GM12878 (cell line): ENCODE data around the gene MST1R. TPM values are rescaled to one million over a fixed set of nuclear protein-coding genes. Genes with fewer than 3 reads are reported as not detected.

Experiments
- ATAC-seq: fragments of 200-7000 bp; cut with Tn5 transposase; 3 replicates; pipeline ENCODE4 v1.9.1; 2020; ENCODE audit warnings: mild to moderate bottlenecking, moderate library complexity
- BruUV-seq: library from RNA; stranded (reverse); fragments of 400-500 nt; replicated peaks from 2 replicates; lab custom pipeline; 2021; lab: Mats Ljungman, UMichigan
- CTCF ChIA-PET: fragments of 300-600 bp; sonication (Branson Sonifier 250); formaldehyde crosslinking; extraction: SDS; loops from one replicate; lab custom pipeline; 2021; ENCODE audit warnings: inconsistent platforms; lab: Yijun Ruan, JAX
- POLR2A ChIA-PET: fragments of 350-600 bp; formaldehyde crosslinking; extraction: SDS; loops from one replicate; lab custom pipeline; 2021; ENCODE audit warnings: inconsistent platforms; lab: Charles Lee
- RAD21 ChIA-PET: fragments of 300-600 bp; sonication (Branson Sonifier 250); formaldehyde crosslinking; loops from one replicate; lab custom pipeline; 2023; ENCODE audit warnings: antibody characterized with exemption; ENCODE audit not compliant: unreplicated experiment; lab: Charles Lee
- SMC1A ChIA-PET: fragments of 300-600 bp; sonication (Branson Sonifier 250); formaldehyde crosslinking; loops from one replicate; lab custom pipeline; 2023; ENCODE audit not compliant: unreplicated experiment, uncharacterized antibody; lab: Charles Lee
- DNase-seq: peaks from one replicate; pipeline ENCODE4 v3.0.0-alpha.2; 2011; ENCODE audit warnings: low read depth, low spot score
- FAIRE-seq: peaks from 3 replicates; lab custom pipeline; 2011; peaks lifted over from hg19 to GRCh38; lab: Jason Lieb, UNC
- H2AFZ ChIP-seq: 2 replicates; pipeline ENCODE4 v1.6.0; 2011; ENCODE audit warnings: low read depth, low read length, control low read depth; ENCODE audit not compliant: control insufficient read depth
- H3K27ac ChIP-seq: 2 replicates; pipeline ENCODE4 v1.5.1; 2011; ENCODE audit warnings: control low read depth; ENCODE audit not compliant: control insufficient read depth, insufficient read depth
- H3K27me3 ChIP-seq, 2 experiments: replicated peaks in 1 of 2; 2 replicates each; pipeline versions ENCODE4 v1.6.0 to v1.6.1; 2011; ENCODE audit warnings: low read length in 1 of 2; ENCODE audit not compliant: control insufficient read depth in 2 of 2, insufficient read depth in 2 of 2
- H3K36me3 ChIP-seq, 2 experiments: 2 replicates each; pipeline ENCODE4 v1.5.1; 2011; ENCODE audit warnings: low read length in 1 of 2; ENCODE audit not compliant: control insufficient read depth in 2 of 2, insufficient read depth in 2 of 2
- H3K4me1 ChIP-seq: 2 replicates; pipeline ENCODE4 v1.6.1; 2011; ENCODE audit warnings: mild to moderate bottlenecking, low read length, moderate library complexity, mixed read lengths; ENCODE audit not compliant: control insufficient read depth, insufficient read depth
- H3K4me2 ChIP-seq: 2 replicates; pipeline ENCODE4 v1.6.0; 2011; ENCODE audit warnings: control low read depth; ENCODE audit not compliant: control insufficient read depth, insufficient read depth
- H3K4me3 ChIP-seq: fragments of 200-600 bp; sonication (generic); 2 replicates; pipeline ENCODE4 v1.5.1; 2016
- H3K79me2 ChIP-seq: 2 replicates; pipeline ENCODE4 v1.6.0; 2011; ENCODE audit warnings: low read length; ENCODE audit not compliant: control insufficient read depth, insufficient read depth
- H3K9ac ChIP-seq: 2 replicates; pipeline ENCODE4 v1.8.0; 2011; ENCODE audit warnings: low read length, control low read depth, mixed read lengths; ENCODE audit not compliant: control insufficient read depth, insufficient read depth
- H3K9me3 ChIP-seq: replicated peaks from 3 replicates; pipeline ENCODE4 v1.5.1; 2011; ENCODE audit warnings: mild to moderate bottlenecking, low read length; ENCODE audit not compliant: control insufficient read depth, insufficient read depth
- H4K20me1 ChIP-seq: 2 replicates; pipeline ENCODE4 v1.6.0; 2011; ENCODE audit not compliant: control insufficient read depth, insufficient read depth
- BCLAF1 ChIP-seq: fragments of 450-650 bp; IDR thresholded peaks from 2 replicates; pipeline ENCODE4 v1.6.1; 2017; ENCODE audit warnings: antibody characterized with exemption, mild to moderate bottlenecking, moderate library complexity
- KDM1A ChIP-seq: fragments of 200-600 bp; sonication (generic); IDR thresholded peaks from 2 replicates; pipeline ENCODE4 v1.6.1; 2016; ENCODE audit warnings: borderline replicate concordance
- MTA3 ChIP-seq: IDR thresholded peaks from 2 replicates; pipeline ENCODE4 v1.6.1; 2012; ENCODE audit warnings: low read length, inconsistent platforms, borderline replicate concordance
- MXI1 ChIP-seq: fragments of 150-350 bp; IDR thresholded peaks from 2 replicates; pipeline ENCODE4 v1.6.1; 2011; ENCODE audit warnings: low read depth, mild to moderate bottlenecking, inconsistent platforms, low read length, improper control_type of control experiment
- PKNOX1 ChIP-seq: fragments of 450-650 bp; IDR thresholded peaks from 2 replicates; pipeline ENCODE4 v1.6.1; 2016; ENCODE audit warnings: mild to moderate bottlenecking
- POLR2A ChIP-seq: IDR thresholded peaks from 2 replicates; pipeline ENCODE4 v1.6.1; 2011; ENCODE audit warnings: low read depth, mild to moderate bottlenecking, low read length
- RBBP5 ChIP-seq: fragments of 200-600 bp; sonication (generic); conservative IDR thresholded peaks from 2 replicates; pipeline ENCODE4 v1.6.1; 2016
- REST ChIP-seq: IDR thresholded peaks from 2 replicates; pipeline ENCODE4 v1.6.1; 2012; ENCODE audit warnings: mild to moderate bottlenecking, low read depth, low read length
- TAF1 ChIP-seq: IDR thresholded peaks from 2 replicates; pipeline ENCODE4 v1.6.1; 2011; ENCODE audit warnings: mild to moderate bottlenecking, low read depth, low read length, borderline replicate concordance
- TCF3 ChIP-seq: IDR thresholded peaks from 2 replicates; pipeline ENCODE4 v1.6.1; 2012; ENCODE audit warnings: low read depth, mild to moderate bottlenecking, low read length, borderline replicate concordance; ENCODE audit not compliant: insufficient read depth
- USF2 ChIP-seq: IDR thresholded peaks from 2 replicates; pipeline ENCODE4 v1.6.1; 2011; ENCODE audit warnings: low read depth, low read length, improper control_type of control experiment, borderline replicate concordance
- ZZZ3 ChIP-seq: IDR thresholded peaks from 2 replicates; pipeline ENCODE4 v1.6.1; 2011; ENCODE audit warnings: low read depth; ENCODE audit not compliant: control insufficient read depth, insufficient read length
- WGBS: methylation state at CpG from one replicate; pipeline ENCODE4 v1.1.6; 2016; ENCODE audit warnings: low lambda C conversion rate; ENCODE audit not compliant: insufficient replicate concordance, insufficient coverage; ENCODE audit errors: missing lambda C conversion rate; 5-methylcytosine and 5-hydroxymethylcytosine counted together
- in situ Hi-C: fragments of 300-500 bp; cut with MboI; formaldehyde crosslinking; loops from 9 replicates; pipeline ENCODE4 v1.14.3; 2018; ENCODE audit warnings: mixed read lengths
- intact Hi-C: fragments of 100-400 bp; cut with micrococcal nuclease; formaldehyde crosslinking; loops from one replicate; pipeline ENCODE4 v1.14.2; 2022; ENCODE audit not compliant: unreplicated experiment
- polyA plus RNA-seq, 11 experiments: library from polyadenylated mRNA; depleted of rRNA in 4 of 11; unstranded in 6 of 11; stranded (reverse) in 5 of 11; fragments of >200 nt; fragmentation: Nextera tagmentation in 4 of 11; fragmentation: Illumina TruSeq in 1 of 11; extraction: Ambion mirVana in 4 of 11; extraction: Trizol in 1 of 11; gene quantifications; 1 replicate in 1 of 11; 2 replicates in 10 of 11; pipeline versions ENCODE4 v1.2.1 to v1.2.3, GENCODE V29; 2011 to 2016; ENCODE audit warnings: inconsistent platforms in 2 of 11, missing spikeins in 2 of 11, low read depth in 1 of 11
- total RNA-seq, 4 experiments: library from RNA; depleted of rRNA in 3 of 4; stranded (reverse); fragments of >200 nt in 3 of 4; fragmentation: Illumina TruSeq in 1 of 4; extraction: Trizol in 1 of 4; gene quantifications; 2 replicates each; pipeline versions ENCODE4 v1.2.1 to v1.2.3, GENCODE V29; 2013 to 2021
- TF ChIP-seq, protein P1 (sequence below): IDR thresholded peaks from 2 replicates; pipeline ENCODE4 v1.6.1; 2011; ENCODE audit warnings: mild to moderate bottlenecking, low read depth, low read length, moderate library complexity; ENCODE audit not compliant: insufficient replicate concordance

Gene MST1R
- total and polyA plus RNA-seq, 10 of the 15 experiments (the other 5 are each of a cell fraction or from before 2014, with no cell fraction given) = 0.40 to 5.6 (median 1.2) TPM

GRCh38 chr3:49868862-49869466 lies 34.7 kb downstream of the MST1R start:
- Histone ChIP-seq H3K36me3 (no peaks in the 10 kb centered on the region), H3K79me2 (no peaks in the 10 kb centered on the region), H3K4me1 (no peaks in the 10 kb centered on the region), H2AFZ (no peak overlapping the region), H3K9ac (no peak overlapping the region), H3K27me3 (peaks cover 3 to 11% of the 10 kb centered on the region in 2 experiments; a peak in 3 of 4 replicates), H3K4me3 (no peak overlapping the region), H3K27ac (no peak overlapping the region), H4K20me1 (no peaks in the 10 kb centered on the region), H3K9me3 (no peaks in the 10 kb centered on the region), H3K4me2 (peak overlapping the region; percentile 48; the same call in 1 of the 2 replicates)
- DNase-seq (no peak), ATAC-seq (no peak), FAIRE-seq (no peak)
- in situ Hi-C loops (no loop called here), intact Hi-C loops (no loop called here)
- ChIA-PET POLR2A (no interaction called here), RAD21 (no interaction called here), CTCF (no interaction called here), SMC1A (interaction anchor here (0.5 to 2.5 kb wide), 2 partner anchors 13 to 97 kb away, joined by 4 to 8 read pairs; partner anchors contain the start of gene TRAIP)
- no TSS peak for BruUV-seq
- under 1% methylated on average over 22 of the region's 23 CpGs for WGBS
- TF ChIP-seq TAF1 (no peak), MTA3 (no peak), KDM1A (no peak), MXI1 (no peak), BCLAF1 (no peak), PKNOX1 (no peak), USF2 (no peak), REST (no peak), ZZZ3 (no peak), TCF3 (no peak), POLR2A (no peak), RBBP5 (no peak)
- TF ChIP-seq, protein P1, sequence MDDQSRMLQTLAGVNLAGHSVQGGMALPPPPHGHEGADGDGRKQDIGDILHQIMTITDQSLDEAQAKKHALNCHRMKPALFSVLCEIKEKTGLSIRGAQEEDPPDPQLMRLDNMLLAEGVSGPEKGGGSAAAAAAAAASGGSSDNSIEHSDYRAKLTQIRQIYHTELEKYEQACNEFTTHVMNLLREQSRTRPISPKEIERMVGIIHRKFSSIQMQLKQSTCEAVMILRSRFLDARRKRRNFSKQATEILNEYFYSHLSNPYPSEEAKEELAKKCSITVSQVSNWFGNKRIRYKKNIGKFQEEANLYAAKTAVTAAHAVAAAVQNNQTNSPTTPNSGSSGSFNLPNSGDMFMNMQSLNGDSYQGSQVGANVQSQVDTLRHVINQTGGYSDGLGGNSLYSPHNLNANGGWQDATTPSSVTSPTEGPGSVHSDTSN = no peak
